ENCODE results near the gene METTL27.
"Not testable (repeated sequence)": the region's sequence is repeated elsewhere in the genome, so short reads cannot be mapped to it uniquely, and the experiment has no call there.

Gene METTL27

GRCh38 chr7:73885975-73886798 lies 43.9 kb upstream of the METTL27 start:
- no peaks in the 10 kb centered on the region for H3K9me3 ChIP-seq
- no peaks in the 10 kb centered on the region for H3K4me1 ChIP-seq (ENCODE audit: control insufficient read depth in 1 of 2, insufficient read depth in 1 of 2, low read depth in 1 of 2, low read length in 1 of 2)
- H3K27me3 ChIP-seq: peaks cover 49% of the 10 kb centered on the region
- H3K27ac ChIP-seq: no peak overlapping the region
- no peak overlapping the region for H3K4me3 ChIP-seq (ENCODE audit: low read depth in 1 of 2, low read length in 1 of 2)
- H3K36me3 ChIP-seq: no peaks in the 10 kb centered on the region
- TF ChIP-seq CTCF (IDR thresholded peaks at IDR 0.05): no peak

GRCh38 chr7:73885433-73885974 lies 43.2 kb upstream of the METTL27 start:
- H3K27me3 ChIP-seq: peaks cover 51% of the 10 kb centered on the region
- no peaks in the 10 kb centered on the region for H3K36me3 ChIP-seq
- H3K27ac ChIP-seq: no peak overlapping the region
- H3K4me1 ChIP-seq (ENCODE audit: control insufficient read depth in 1 of 2, insufficient read depth in 1 of 2, low read depth in 1 of 2, low read length in 1 of 2): no peaks in the 10 kb centered on the region
- TF ChIP-seq CTCF (IDR thresholded peaks at IDR 0.05): no peak
- H3K9me3 ChIP-seq: no peaks in the 10 kb centered on the region
- no peak overlapping the region for H3K4me3 ChIP-seq (ENCODE audit: low read depth in 1 of 2, low read length in 1 of 2)

- peaks cover 56% of the 10 kb centered on the region for H3K27me3 ChIP-seq
- not testable (repeated sequence) for H3K4me1 ChIP-seq (ENCODE audit: control insufficient read depth in 1 of 2, insufficient read depth in 1 of 2, low read depth in 1 of 2, low read length in 1 of 2); H3K36me3 ChIP-seq; H3K9me3 ChIP-seq; H3K4me3 ChIP-seq (ENCODE audit: low read depth in 1 of 2, low read length in 1 of 2); H3K27ac ChIP-seq
Observed at GRCh38 chr7:73884867-73885422, 42.6 kb upstream of the METTL27 start.

GRCh38 chr7:73882047-73882402 lies 39.7 kb upstream of the METTL27 start:
- no peak overlapping the region for H3K4me3 ChIP-seq (ENCODE audit: low read depth in 1 of 2, low read length in 1 of 2)
- H3K36me3 ChIP-seq: no peaks in the 10 kb centered on the region
- H3K4me1 ChIP-seq (ENCODE audit: control insufficient read depth in 1 of 2, insufficient read depth in 1 of 2, low read depth in 1 of 2, low read length in 1 of 2): no peaks in the 10 kb centered on the region
- H3K27me3 ChIP-seq: peaks cover 39% of the 10 kb centered on the region
- no peak for TF ChIP-seq CTCF (IDR thresholded peaks at IDR 0.05)
- no peak overlapping the region for H3K27ac ChIP-seq
- H3K9me3 ChIP-seq: no peaks in the 10 kb centered on the region

- H3K27me3 ChIP-seq: peaks cover 34% of the 10 kb centered on the region
- H3K36me3 ChIP-seq: no peaks in the 10 kb centered on the region
- H3K27ac ChIP-seq: no peak overlapping the region
- no peaks in the 10 kb centered on the region for H3K9me3 ChIP-seq
- H3K4me1 ChIP-seq (ENCODE audit: control insufficient read depth in 1 of 2, insufficient read depth in 1 of 2, low read depth in 1 of 2, low read length in 1 of 2): no peaks in the 10 kb centered on the region
- TF ChIP-seq CTCF (IDR thresholded peaks at IDR 0.05): no peak
- no peak overlapping the region for H3K4me3 ChIP-seq (ENCODE audit: low read depth in 1 of 2, low read length in 1 of 2)
Observed at GRCh38 chr7:73881352-73882046, 39.2 kb upstream of the METTL27 start.

Measured in neutrophil (primary cell).